PC-9 (cell line): ENCODE data around the gene SLC10A7.

Experiments used
- EZH2 ChIP-seq: fragments of 200-600 bp; sonication (generic); IDR thresholded peaks from 2 replicates; pipeline ENCODE4 v1.8.0; 2017; ENCODE audit warnings: antibody characterized with exemption, low read depth
- TF ChIP-seq, protein P1 (sequence below): fragments of 200-600 bp; sonication (generic); conservative IDR thresholded peaks from 2 replicates; pipeline ENCODE4 v1.6.1; 2017; ENCODE audit warnings: mixed run types, antibody characterized with exemption, mild to moderate bottlenecking, moderate library complexity

GRCh38 chr4:146214238-146214637, 307.5 kb downstream of the SLC10A7 start, which contains the start of gene REELD1:
- TF ChIP-seq, protein P1, sequence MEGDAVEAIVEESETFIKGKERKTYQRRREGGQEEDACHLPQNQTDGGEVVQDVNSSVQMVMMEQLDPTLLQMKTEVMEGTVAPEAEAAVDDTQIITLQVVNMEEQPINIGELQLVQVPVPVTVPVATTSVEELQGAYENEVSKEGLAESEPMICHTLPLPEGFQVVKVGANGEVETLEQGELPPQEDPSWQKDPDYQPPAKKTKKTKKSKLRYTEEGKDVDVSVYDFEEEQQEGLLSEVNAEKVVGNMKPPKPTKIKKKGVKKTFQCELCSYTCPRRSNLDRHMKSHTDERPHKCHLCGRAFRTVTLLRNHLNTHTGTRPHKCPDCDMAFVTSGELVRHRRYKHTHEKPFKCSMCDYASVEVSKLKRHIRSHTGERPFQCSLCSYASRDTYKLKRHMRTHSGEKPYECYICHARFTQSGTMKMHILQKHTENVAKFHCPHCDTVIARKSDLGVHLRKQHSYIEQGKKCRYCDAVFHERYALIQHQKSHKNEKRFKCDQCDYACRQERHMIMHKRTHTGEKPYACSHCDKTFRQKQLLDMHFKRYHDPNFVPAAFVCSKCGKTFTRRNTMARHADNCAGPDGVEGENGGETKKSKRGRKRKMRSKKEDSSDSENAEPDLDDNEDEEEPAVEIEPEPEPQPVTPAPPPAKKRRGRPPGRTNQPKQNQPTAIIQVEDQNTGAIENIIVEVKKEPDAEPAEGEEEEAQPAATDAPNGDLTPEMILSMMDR, result no peak
- no peak for TF ChIP-seq EZH2
